KMS-11 (cell line): ENCODE measurements around the gene TMEM179B.
A peak's percentile ranks its signal among the peaks of the same experiment; 100 is the strongest.

ENCODE experiments used
- H2AFZ ChIP-seq: fragments of 200-600 bp; sonication (generic); 2 replicates; pipeline ENCODE4 v1.6.1; 2016; ENCODE audit warnings: antibody characterized with exemption, mixed run types, low read depth
- H3K27ac ChIP-seq: fragments of 200-600 bp; sonication (generic); 2 replicates; pipeline ENCODE4 v1.6.1; 2016; ENCODE audit warnings: mild to moderate bottlenecking, mixed run types
- H3K27me3 ChIP-seq: fragments of 200-600 bp; sonication (generic); 2 replicates; pipeline ENCODE4 v1.6.1; 2017; ENCODE audit warnings: mild to moderate bottlenecking, low read depth, mixed run types, moderate library complexity; ENCODE audit not compliant: insufficient read depth
- H3K36me3 ChIP-seq: fragments of 200-600 bp; sonication (generic); 2 replicates; pipeline ENCODE4 v1.6.1; 2017; ENCODE audit warnings: mild to moderate bottlenecking, mixed run types; ENCODE audit not compliant: insufficient read depth
- H3K4me1 ChIP-seq: fragments of 200-600 bp; sonication (generic); 2 replicates; pipeline ENCODE4 v1.6.1; 2016; ENCODE audit warnings: mild to moderate bottlenecking, low read depth, mixed run types; ENCODE audit not compliant: poor library complexity, severe bottlenecking
- H3K4me2 ChIP-seq: fragments of 200-600 bp; sonication (generic); 2 replicates; pipeline ENCODE4 v1.7.0; 2016; ENCODE audit warnings: mild to moderate bottlenecking, mixed run types
- H3K4me3 ChIP-seq: fragments of 200-600 bp; sonication (generic); IDR thresholded peaks from 2 replicates; pipeline ENCODE4 v1.6.1; 2017; ENCODE audit warnings: low read depth, low read length, mixed read lengths; ENCODE audit not compliant: insufficient read depth
- H3K79me2 ChIP-seq: fragments of 200-600 bp; sonication (generic); 2 replicates; pipeline ENCODE4 v1.6.1; 2016; ENCODE audit warnings: low read depth, mixed run types; ENCODE audit not compliant: insufficient read depth
- H3K9ac ChIP-seq: fragments of 200-600 bp; sonication (generic); 2 replicates; pipeline ENCODE4 v1.6.1; 2016; ENCODE audit warnings: mild to moderate bottlenecking, mixed run types
- H4K20me1 ChIP-seq: fragments of 200-600 bp; sonication (generic); 2 replicates; pipeline ENCODE4 v1.6.1; 2016; ENCODE audit warnings: mild to moderate bottlenecking, mixed run types; ENCODE audit not compliant: insufficient read depth
- CTCF ChIP-seq: fragments of 200-600 bp; sonication (generic); conservative IDR thresholded peaks from 2 replicates; pipeline ENCODE4 v1.6.1; 2017; ENCODE audit warnings: low read depth, mild to moderate bottlenecking, antibody characterized with exemption, low read length, moderate library complexity, mixed read lengths

The TMEM179B gene

GRCh38 chr11:62782753-62783152 is 4.4 kb upstream of the TMEM179B start:
- H3K4me3 ChIP-seq: no peak overlapping the region
- H3K4me1 ChIP-seq: peaks cover 10% of the 10 kb centered on the region
- no peaks in the 10 kb centered on the region for H3K27me3 ChIP-seq

GRCh38 chr11:62786318-62787004 is 741 bp upstream of the TMEM179B start:
- peak overlapping the region; percentile 94 for H3K4me2 ChIP-seq
- peak; percentile 88 for TF ChIP-seq CTCF
- H2AFZ ChIP-seq: peak overlapping the region; percentile 55
- no peaks in the 10 kb centered on the region for H3K36me3 ChIP-seq
- no peaks in the 10 kb centered on the region for H3K27me3 ChIP-seq
- H4K20me1 ChIP-seq: no peaks in the 10 kb centered on the region
- peak overlapping the region; percentile 73 for H3K9ac ChIP-seq
- peak overlapping the region; percentile 77 for H3K27ac ChIP-seq
- H3K79me2 ChIP-seq: peaks cover 44% of the 10 kb centered on the region
- H3K4me1 ChIP-seq: peaks cover 32% of the 10 kb centered on the region
- H3K4me3 ChIP-seq: no peak overlapping the region

More at GRCh38 chr11:62782753-62783152, 4.4 kb upstream of the TMEM179B start:
- H3K27ac ChIP-seq: no peak overlapping the region
- H2AFZ ChIP-seq: no peak overlapping the region
- no peak for TF ChIP-seq CTCF
- peaks cover 7% of the 10 kb centered on the region for H3K79me2 ChIP-seq
- no peak overlapping the region for H3K9ac ChIP-seq
- H4K20me1 ChIP-seq: no peaks in the 10 kb centered on the region
- no peaks in the 10 kb centered on the region for H3K36me3 ChIP-seq
- H3K4me2 ChIP-seq: no peak overlapping the region

GRCh38 chr11:62788991-62789390 is 1.8 kb downstream of the TMEM179B start:
- Histone ChIP-seq H3K4me1 (peaks cover 36% of the 10 kb centered on the region), H3K4me2 (no peak overlapping the region; the same call in 1 of the 2 replicates), H3K27ac (no peak overlapping the region), H3K79me2 (peaks cover 46% of the 10 kb centered on the region), H2AFZ (no peak overlapping the region), H3K9ac (no peak overlapping the region), H3K4me3 (no peak overlapping the region), H3K27me3 (no peaks in the 10 kb centered on the region), H3K36me3 (no peaks in the 10 kb centered on the region), H4K20me1 (no peaks in the 10 kb centered on the region)
- no peak for TF ChIP-seq CTCF

GRCh38 chr11:62789576-62789975 is 2.4 kb downstream of the TMEM179B start:
- H3K27ac ChIP-seq: no peak overlapping the region

More at GRCh38 chr11:62789576-62789975, 2.4 kb downstream of the TMEM179B start:
- H3K4me3 ChIP-seq: no peak overlapping the region
- H3K36me3 ChIP-seq: no peaks in the 10 kb centered on the region
- H3K4me2 ChIP-seq: no peak overlapping the region
- H3K27me3 ChIP-seq: no peaks in the 10 kb centered on the region
- H2AFZ ChIP-seq: no peak overlapping the region
- H3K79me2 ChIP-seq: peaks cover 46% of the 10 kb centered on the region
- peaks cover 36% of the 10 kb centered on the region for H3K4me1 ChIP-seq
- no peak overlapping the region for H3K9ac ChIP-seq
- no peak for TF ChIP-seq CTCF
- no peaks in the 10 kb centered on the region for H4K20me1 ChIP-seq
